Fibroblast of villous mesenchyme (primary cell): Measurements from ENCODE around the gene ADSS1. TPM values are rescaled to one million over a fixed set of nuclear protein-coding genes. Genes with fewer than 3 reads are reported as not detected.

ENCODE experiments used
- DNase-seq: peaks from one replicate; pipeline ENCODE4 v3.0.0-alpha.2; 2010; ENCODE audit warnings: low read depth
- H3K4me3 ChIP-seq: 2 replicates; pipeline ENCODE4 v1.5.1; 2011; ENCODE audit warnings: low read depth, mild to moderate bottlenecking, low read length
- CTCF ChIP-seq: IDR thresholded peaks from 2 replicates; pipeline ENCODE4 v1.5.1; 2012; ENCODE audit warnings: low read depth, mild to moderate bottlenecking, low read length; ENCODE audit not compliant: insufficient read depth
- total RNA-seq: library from RNA; depleted of rRNA; stranded (reverse); fragments of >200 nt; gene quantifications from 2 replicates; pipeline ENCODE4 v1.2.3, GENCODE V29; 2012

The ADSS1 gene
- total RNA-seq, 1 donor: 4.3 TPM

- TF ChIP-seq CTCF: no peak
- no peak for DNase-seq
- H3K4me3 ChIP-seq: no peak overlapping the region
Measured at GRCh38 chr14:104705340-104706047, 18.5 kb upstream of the ADSS1 start.

GRCh38 chr14:104706733-104707607 is 17.1 kb upstream of the ADSS1 start:
- DNase-seq: no peak
- no peak overlapping the region for H3K4me3 ChIP-seq
- no peak for TF ChIP-seq CTCF

GRCh38 chr14:104707608-104708595 is 16.1 kb upstream of the ADSS1 start:
- no peak for DNase-seq
- H3K4me3 ChIP-seq: no peak overlapping the region
- TF ChIP-seq CTCF: no peak

GRCh38 chr14:104708606-104709268 is 15.3 kb upstream of the ADSS1 start:
- TF ChIP-seq CTCF: peak; percentile 98
- DNase-seq: peak; percentile 54
- H3K4me3 ChIP-seq: no peak overlapping the region

- no peak overlapping the region for H3K4me3 ChIP-seq
- DNase-seq: no peak
- peak; percentile 4 for TF ChIP-seq CTCF
Measured at GRCh38 chr14:104709387-104710039, 14.5 kb upstream of the ADSS1 start.
